Activated T-cell treated with anti-CD3 and anti-CD28 coated beads for 48 hours (primary cell): Measurements from ENCODE around the gene DIAPH3.

Experiments used
- DNase-seq: peaks from one replicate; pipeline ENCODE4 v3.0.0-alpha.2; 2020; ENCODE audit warnings: low read depth

The DIAPH3 gene

DNA sequence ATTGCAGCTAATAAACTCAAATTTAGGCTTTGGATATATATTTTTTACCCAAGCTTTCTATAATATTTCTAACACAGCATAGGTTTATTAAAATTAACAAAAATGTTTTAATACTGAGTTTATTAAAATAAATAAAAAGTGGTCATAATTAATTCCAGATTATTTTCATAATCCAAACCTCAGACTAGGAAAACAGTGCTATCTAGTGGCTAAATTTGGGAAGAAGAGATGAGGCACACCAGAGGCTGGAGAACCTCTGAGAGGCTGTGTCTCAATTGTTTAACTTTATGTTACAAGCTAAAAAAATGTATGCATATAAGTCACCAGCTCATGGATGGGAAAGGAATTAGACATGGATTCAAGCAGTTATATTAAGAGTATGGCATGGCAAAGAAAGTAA is 392.5 kb downstream of the DIAPH3 start:
- no peak for DNase-seq

GRCh38 chr13:59770451-59770850 is 393.3 kb downstream of the DIAPH3 start:
- DNase-seq = no peak

GRCh38 chr13:59766236-59766635 is 397.5 kb downstream of the DIAPH3 start:
- DNase-seq = no peak

DNA sequence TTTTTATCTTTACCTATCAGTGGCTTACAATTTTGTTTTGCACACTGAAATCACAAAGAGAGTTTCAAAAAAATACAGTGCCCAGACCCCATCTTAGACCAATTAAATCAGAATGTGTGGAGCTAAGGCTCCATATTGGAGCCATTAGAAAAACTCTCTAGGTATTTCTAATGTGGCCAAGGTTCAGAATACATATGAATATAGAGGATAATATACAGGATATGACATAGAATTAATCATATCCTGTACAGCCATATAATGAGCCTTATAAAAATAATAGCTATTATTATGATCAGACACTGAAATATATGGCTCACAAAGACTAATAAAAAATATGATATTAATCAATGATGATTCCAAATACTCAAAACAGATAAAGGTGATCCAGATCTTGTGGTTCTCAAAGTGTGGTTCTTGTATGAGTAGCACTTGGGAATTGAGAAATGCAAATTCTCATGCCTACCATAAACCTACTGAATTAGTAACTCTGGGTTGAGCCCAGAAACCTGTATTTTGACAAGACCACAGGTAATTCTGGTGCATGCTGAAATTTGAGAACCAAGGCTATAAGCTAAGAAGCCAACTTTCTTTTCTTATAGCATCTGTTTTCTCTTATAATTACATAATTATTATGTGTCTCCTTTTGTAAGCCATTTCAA is 408.0 kb downstream of the DIAPH3 start:
- no peak for DNase-seq

DNA sequence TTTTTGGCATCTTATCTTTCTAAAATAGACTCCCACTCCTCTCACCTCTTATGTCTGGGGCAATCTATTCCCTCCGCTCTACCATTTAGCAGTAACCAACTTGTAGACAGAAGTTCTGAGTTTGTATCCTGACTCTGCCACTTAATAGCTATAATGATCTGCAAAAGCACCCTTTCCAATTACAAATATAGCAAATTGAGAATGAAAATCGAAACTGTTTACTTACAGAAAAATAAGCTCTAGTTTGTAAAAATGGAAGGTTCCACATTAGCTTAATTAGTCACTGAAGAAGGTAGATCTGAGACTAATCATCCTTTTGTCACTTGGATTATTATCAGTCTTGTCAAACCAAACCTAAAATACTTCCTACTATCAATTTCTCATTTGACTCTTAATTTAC is 409.3 kb downstream of the DIAPH3 start:
- no peak for DNase-seq

DNA sequence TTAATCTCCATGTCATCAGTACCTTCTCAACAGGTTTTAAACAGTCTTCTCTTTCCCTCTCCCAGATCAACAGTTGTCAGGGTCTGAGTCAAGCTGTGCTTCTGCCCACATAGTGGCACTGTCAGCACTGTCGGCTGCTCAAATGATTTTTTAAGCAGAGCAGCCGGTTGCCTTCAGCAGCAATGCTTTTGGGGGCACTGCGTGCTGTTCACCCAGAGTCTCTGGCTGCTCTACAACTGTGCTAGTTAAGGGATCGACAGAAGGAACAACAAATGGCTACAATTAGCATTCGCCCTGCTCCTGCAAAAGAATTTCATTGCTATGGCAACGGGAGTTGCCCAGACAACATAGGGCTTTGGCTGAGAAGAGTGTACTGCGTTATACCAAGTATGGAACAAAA is 412.9 kb downstream of the DIAPH3 start:
- no peak for DNase-seq

GRCh38 chr13:59748046-59748445 is 415.7 kb downstream of the DIAPH3 start:
- no peak for DNase-seq

DNA sequence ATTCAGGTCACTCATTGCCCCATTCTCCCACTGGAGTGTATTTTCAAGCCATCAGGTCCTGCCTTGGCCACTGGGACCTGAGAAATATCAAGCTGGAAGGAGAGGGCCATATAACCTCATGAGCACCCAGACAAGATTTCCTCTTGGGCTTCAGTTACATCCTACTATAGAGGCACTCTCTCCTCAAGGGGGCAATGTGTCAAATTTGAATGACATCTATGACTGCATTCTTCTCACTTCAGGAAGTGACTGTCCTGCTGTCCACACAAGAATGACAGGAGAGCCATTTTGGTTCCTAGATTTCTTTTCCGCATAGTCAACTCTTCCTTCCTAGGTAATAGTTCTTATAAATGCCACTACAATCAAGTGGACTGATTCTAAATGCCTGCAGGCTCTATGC is 416.2 kb downstream of the DIAPH3 start:
- DNase-seq = no peak

DNA sequence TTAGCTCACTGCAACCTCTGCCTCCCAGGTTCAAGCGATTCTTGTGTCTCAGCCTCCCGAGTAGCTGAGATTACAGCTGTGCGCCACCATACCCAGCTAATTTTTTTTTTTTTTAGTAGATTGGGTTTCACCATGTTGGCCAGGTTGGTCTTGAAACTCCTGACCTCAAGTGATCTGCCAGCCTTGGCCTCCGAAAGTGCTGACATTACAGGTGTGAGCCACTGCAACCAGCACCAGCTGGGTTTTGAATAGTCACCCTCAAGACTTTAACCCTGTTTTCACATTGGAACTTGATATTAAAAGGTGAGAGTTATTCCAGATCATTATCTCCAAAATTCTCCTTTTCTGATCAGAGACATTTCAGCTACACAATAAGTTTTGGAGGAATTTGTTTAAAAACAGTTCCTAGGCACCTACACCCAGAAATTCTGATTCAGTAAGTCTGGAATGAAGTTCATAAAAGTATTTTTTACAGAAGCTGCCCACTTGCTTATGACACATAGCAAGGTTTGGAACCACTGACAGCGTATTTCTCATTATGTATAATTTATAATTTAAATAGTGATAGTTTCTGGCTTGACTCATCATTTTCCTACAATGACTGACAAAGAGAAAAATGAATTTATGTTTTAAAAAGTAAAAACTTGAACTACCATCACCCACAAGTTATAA is 417.3 kb downstream of the DIAPH3 start:
- peak; percentile 4 for DNase-seq

- no peak for DNase-seq
Measured at GRCh38 chr13:59745392-59745788, 418.3 kb downstream of the DIAPH3 start.

DNA sequence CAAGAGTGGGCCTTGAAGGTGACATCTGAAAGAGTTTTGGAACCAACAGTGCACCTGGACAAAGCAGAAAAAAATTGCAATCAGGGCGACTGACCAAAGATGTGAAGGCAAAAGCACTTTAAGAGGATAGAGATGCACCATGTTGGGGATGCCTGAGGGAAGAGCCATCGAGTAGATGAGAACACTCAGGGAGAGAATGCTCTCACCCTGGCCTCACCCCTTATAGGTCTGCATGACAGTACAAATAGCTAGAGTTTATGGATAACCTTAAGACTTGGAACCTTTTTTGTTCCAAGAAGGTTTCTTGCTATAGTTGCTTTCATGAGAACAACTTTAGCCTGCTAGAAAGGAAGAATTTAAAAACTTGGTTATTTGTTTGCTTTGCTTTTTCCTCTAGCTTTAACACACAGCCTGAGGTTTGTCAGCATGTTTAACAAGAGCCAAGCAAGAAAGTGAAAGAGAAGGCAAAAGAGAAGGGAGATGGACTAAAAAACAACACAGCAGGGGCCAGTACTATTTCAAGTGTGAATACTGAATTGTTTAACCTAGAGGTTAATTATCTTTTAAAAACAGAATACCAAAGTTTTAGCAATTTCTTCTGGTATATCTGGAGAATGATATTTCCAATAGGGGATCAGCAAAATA is 418.9 kb downstream of the DIAPH3 start:
- no peak for DNase-seq

GRCh38 chr13:59743195-59743594 is 420.5 kb downstream of the DIAPH3 start:
- DNase-seq = no peak

- DNase-seq = no peak
Measured at GRCh38 chr13:59742467-59742866, 421.3 kb downstream of the DIAPH3 start.

DNA sequence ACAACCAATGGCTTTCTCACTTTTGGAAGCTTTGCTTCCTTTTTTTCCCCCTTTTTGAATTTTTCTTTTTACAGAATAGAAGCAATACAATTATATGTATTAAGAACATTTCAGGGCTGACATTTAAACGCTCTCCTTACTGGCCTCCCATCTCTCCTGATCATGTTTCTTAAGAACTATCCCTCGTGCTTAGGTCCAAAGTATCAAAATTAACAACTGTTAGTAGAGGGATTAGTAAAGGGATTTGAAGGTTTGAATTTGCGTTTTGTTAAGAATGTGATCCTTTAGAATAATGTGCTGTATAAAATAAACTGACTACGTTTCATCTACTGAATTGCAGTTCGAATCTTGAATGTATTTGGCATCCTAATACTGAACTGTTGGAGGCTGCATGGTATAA is 424.8 kb downstream of the DIAPH3 start:
- DNase-seq = no peak

DNA sequence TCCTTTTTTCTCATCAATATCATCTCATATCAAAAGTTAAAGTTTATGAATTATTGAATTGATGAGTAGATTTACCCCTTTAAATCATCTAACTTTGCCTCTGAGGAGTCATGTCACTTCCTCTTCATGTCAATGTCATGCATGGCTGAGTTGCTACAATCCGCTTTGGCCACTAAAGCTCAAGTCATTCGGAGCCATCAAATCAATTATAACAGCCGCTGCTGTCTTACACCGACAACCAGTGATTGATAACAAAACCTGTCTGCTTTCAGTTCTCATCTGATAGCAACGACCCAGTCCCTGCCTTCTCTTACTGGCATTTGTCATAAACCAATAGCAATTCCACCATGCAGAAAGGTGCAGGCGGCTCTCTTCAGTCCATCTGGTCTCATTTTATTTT is 429.3 kb downstream of the DIAPH3 start:
- DNase-seq = no peak

GRCh38 chr13:59733744-59734143 is 430.0 kb downstream of the DIAPH3 start:
- no peak for DNase-seq

DNA sequence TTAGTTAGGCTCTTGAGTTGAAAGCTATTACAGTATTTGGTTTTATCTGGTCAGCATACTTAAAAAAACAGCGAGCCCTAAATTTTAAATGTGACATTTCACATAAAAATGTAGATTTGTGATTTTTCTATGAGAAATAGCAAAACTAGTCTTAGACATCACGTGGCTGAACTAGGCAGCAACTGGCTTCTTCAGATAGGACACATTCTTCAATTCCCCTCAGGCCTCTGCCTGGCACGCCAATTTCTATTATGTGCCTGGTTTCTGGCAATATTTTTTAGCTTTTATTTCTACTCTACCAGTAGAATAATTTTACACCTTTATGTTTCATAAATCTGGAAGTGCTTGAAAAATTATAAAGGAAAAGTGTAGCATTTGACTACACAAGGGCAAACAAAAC is 433.7 kb downstream of the DIAPH3 start:
- DNase-seq = no peak

DNA sequence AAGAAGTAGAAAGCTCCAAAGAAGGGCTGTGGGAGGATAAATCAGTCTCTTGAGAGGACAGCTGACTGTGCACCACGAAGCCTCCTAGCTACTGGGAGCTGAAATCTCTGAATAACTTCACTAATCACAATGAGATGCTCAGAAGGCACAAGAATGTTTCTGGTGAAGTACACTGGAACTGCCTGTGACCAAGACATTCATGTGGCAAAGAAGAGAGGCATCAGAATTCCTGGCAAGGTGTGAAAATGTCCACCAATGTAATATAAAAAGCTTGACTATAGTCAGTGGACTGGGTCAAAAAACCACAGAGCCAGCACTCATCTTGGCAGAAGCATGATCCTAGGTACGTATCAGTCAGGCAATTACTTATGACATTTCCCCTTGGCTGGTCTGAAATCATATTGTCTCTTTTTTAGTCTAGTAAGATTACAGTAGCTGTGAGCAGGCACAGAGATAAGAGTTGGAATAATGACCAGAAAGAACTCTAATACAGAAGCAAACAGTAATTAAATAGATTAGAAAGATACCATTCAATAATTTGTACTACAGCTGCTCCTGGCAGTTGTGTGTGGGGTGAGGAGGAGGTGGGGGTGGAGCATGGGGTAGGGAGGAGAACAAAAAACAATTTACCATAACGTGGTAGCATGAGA is 434.7 kb downstream of the DIAPH3 start:
- DNase-seq = no peak

DNA sequence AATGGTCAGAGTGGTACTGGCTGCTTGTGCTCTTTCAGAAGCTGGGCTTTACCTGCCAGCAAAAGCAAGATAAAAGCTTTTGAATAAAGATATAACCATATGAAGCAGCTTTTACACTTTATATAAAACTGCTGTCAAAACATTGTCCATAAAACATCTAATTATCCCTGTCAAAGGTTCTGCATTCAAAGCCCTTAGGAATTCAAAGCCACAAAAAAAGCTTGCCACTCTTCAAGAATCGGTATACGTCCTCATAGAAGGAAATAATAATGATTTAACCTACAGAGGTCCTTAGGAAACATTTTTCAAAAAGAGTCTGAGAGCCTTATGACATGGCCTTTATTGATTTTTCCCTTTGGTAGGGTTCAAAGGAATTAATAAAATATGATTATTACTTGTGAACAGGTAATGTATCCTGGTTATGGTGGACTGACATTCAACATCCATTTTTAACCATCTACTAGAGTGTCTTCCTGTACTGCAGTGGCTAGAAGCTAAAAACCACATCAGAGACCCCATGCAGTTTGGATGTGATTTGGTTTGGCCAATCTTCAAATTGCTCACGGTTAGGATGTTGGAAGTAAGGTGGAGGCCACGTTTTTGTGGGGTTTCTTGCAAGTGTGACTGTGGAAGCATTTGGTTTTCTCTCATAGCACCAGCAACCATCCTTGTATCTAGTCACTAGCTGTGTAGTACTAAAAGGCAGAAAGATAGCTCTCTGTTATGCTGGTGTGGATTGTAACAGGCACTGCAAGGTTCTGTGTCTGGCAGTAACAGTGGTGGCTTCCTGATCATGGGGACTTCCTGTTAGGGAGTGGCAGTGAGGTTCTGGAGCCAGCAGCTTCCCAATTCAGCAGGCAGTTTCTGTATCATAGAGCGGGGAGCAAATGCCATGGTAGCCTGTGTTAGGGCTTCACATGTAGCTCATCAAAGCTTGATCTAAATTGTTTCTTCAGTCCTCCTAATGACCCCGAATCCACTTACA is 441.5 kb downstream of the DIAPH3 start:
- DNase-seq = no peak

DNA sequence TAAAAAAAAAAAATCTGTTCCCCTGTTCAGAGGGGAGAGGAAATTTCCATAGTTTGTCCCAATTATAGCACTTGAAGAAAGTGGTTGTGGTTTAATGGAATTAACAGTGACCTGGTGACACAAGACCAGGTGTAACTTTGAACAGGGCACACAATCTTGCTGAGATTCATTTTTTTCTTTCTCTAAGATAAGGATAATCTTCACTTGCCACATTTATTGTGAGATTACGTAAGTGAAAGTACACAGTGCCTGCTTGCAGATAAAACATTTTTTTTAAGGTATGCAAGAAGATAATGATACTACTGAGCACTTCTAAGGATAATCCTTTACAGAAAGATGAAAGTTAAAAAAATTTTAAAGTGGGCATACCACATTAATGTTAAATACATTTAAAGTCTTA is 448.1 kb downstream of the DIAPH3 start:
- no peak for DNase-seq

GRCh38 chr13:59710996-59711701 is 452.6 kb downstream of the DIAPH3 start:
- no peak for DNase-seq
